IMR-90 (cell line): ENCODE measurements around the gene ASB13. TPM values are rescaled to one million over a fixed set of nuclear protein-coding genes. Genes with fewer than 3 reads are reported as not detected.

Experiments
- ATAC-seq: fragments of 200-7000 bp; cut with Tn5 transposase; 2 replicates; pipeline ENCODE4 v1.9.1; 2020; ENCODE audit warnings: low read depth, mild to moderate bottlenecking, moderate library complexity
- BruUV-seq: library from RNA; stranded (reverse); fragments of 400-500 nt; replicated peaks from 2 replicates; lab custom pipeline; 2021; lab: Mats Ljungman, UMichigan
- CTCF ChIA-PET: fragments of 300-600 bp; formaldehyde crosslinking; extraction: SDS; loops from one replicate; lab custom pipeline; 2021; ENCODE audit warnings: antibody characterized with exemption; lab: Yijun Ruan, JAX
- POLR2A ChIA-PET: fragments of 300-600 bp; sonication (Branson Sonifier 250); formaldehyde crosslinking; loops from one replicate; lab custom pipeline; 2022; ENCODE audit warnings: antibody characterized with exemption; ENCODE audit not compliant: unreplicated experiment; lab: Charles Lee
- DNase-seq: peaks from one replicate; pipeline ENCODE4 v3.0.0; 2013
- H2AFZ ChIP-seq: replicated peaks from 2 replicates; pipeline ENCODE3; 2013; ENCODE audit warnings: low read length, mild to moderate bottlenecking; ENCODE audit not compliant: poor library complexity
- H2AK5ac ChIP-seq: 2 replicates; pipeline ENCODE4 v1.6.1; 2013; ENCODE audit warnings: low read depth, low read length, inconsistent platforms
- H2AK9ac ChIP-seq: replicated peaks from 2 replicates; pipeline ENCODE3; 2013; ENCODE audit warnings: mild to moderate bottlenecking, low read depth, low read length, moderate library complexity; ENCODE audit not compliant: poor library complexity
- H2BK120ac ChIP-seq: 2 replicates; pipeline ENCODE4 v1.6.1; 2013; ENCODE audit warnings: low read depth, low read length, inconsistent platforms
- H2BK15ac ChIP-seq: 3 replicates; pipeline ENCODE4 v1.6.1; 2013; ENCODE audit warnings: low read depth, low read length, inconsistent platforms
- H2BK20ac ChIP-seq: 2 replicates; pipeline ENCODE4 v1.6.1; 2013; ENCODE audit warnings: low read depth, mild to moderate bottlenecking, inconsistent platforms, low read length, moderate library complexity
- H2BK5ac ChIP-seq: 2 replicates; pipeline ENCODE4 v1.6.1; 2013; ENCODE audit warnings: mild to moderate bottlenecking, low read depth, low read length, inconsistent platforms; ENCODE audit not compliant: poor library complexity, severe bottlenecking
- H3K14ac ChIP-seq: replicated peaks from 2 replicates; pipeline ENCODE4 v1.6.1; 2013; ENCODE audit warnings: low read depth, low read length, inconsistent platforms
- H3K18ac ChIP-seq: 2 replicates; pipeline ENCODE4 v1.6.1; 2013; ENCODE audit warnings: low read depth, low read length, control low read depth
- H3K23ac ChIP-seq: 2 replicates; pipeline ENCODE4 v1.6.1; 2013; ENCODE audit warnings: low read depth, low read length, inconsistent platforms
- H3K27ac ChIP-seq: 2 replicates; pipeline ENCODE4 v1.5.1; 2013; ENCODE audit warnings: mild to moderate bottlenecking, control low read depth, low read length; ENCODE audit not compliant: insufficient read depth
- H3K27me3 ChIP-seq: 2 replicates; pipeline ENCODE4 v1.6.1; 2013; ENCODE audit warnings: low read length; ENCODE audit not compliant: control insufficient read depth, insufficient read depth
- H3K36me3 ChIP-seq: 2 replicates; pipeline ENCODE4 v1.6.1; 2013; ENCODE audit warnings: low read length, mixed read lengths; ENCODE audit not compliant: control insufficient read depth, insufficient read depth
- H3K4ac ChIP-seq: 2 replicates; pipeline ENCODE4 v1.6.1; 2013; ENCODE audit warnings: low read depth, low read length, inconsistent platforms
- H3K4me1 ChIP-seq: 2 replicates; pipeline ENCODE4 v1.6.1; 2013; ENCODE audit warnings: low read length, mixed read lengths; ENCODE audit not compliant: control insufficient read depth, insufficient read depth
- H3K4me2 ChIP-seq: 2 replicates; pipeline ENCODE4 v1.6.1; 2013; ENCODE audit warnings: low read depth, mild to moderate bottlenecking, control low read depth, low read length, moderate library complexity
- H3K4me3 ChIP-seq: 2 replicates; pipeline ENCODE4 v1.5.1; 2013; ENCODE audit warnings: low read depth, mild to moderate bottlenecking, control low read depth, low read length, moderate library complexity; ENCODE audit not compliant: insufficient read depth
- H3K56ac ChIP-seq: 2 replicates; pipeline ENCODE4 v1.6.1; 2013; ENCODE audit warnings: low read length, inconsistent platforms; ENCODE audit not compliant: insufficient read depth; ENCODE audit errors: extremely low read depth
- H3K79me1 ChIP-seq, 2 experiments: 2 replicates each; pipeline ENCODE4 v1.6.1; 2013; ENCODE audit warnings: low read length in 2 of 2, inconsistent platforms in 1 of 2, low read depth in 1 of 2
- H3K9ac ChIP-seq: 2 replicates; pipeline ENCODE4 v1.6.1; 2013; ENCODE audit warnings: low read depth, low read length, control low read depth
- H3K9me1 ChIP-seq: 2 replicates; pipeline ENCODE4 v1.6.1; 2013; ENCODE audit warnings: low read length, inconsistent platforms; ENCODE audit not compliant: insufficient read depth
- H3K9me3 ChIP-seq: 2 replicates; pipeline ENCODE4 v1.6.1; 2013; ENCODE audit warnings: low read length; ENCODE audit not compliant: control insufficient read depth, insufficient read depth
- H4K20me1 ChIP-seq: 2 replicates; pipeline ENCODE4 v1.6.1; 2013; ENCODE audit warnings: low read length, inconsistent platforms; ENCODE audit not compliant: insufficient read depth
- H4K5ac ChIP-seq: 2 replicates; pipeline ENCODE4 v1.6.1; 2013; ENCODE audit warnings: mild to moderate bottlenecking, low read depth, low read length, control low read depth
- H4K8ac ChIP-seq, 2 experiments: 2 replicates each; pipeline ENCODE4 v1.6.1; 2013; ENCODE audit warnings: low read depth in 2 of 2, low read length in 2 of 2, control low read depth in 1 of 2, inconsistent platforms in 1 of 2
- H4K91ac ChIP-seq: 2 replicates; pipeline ENCODE4 v1.6.1; 2013; ENCODE audit warnings: low read depth, low read length, inconsistent platforms; ENCODE audit not compliant: insufficient read depth
- RFX5 ChIP-seq: IDR thresholded peaks from 2 replicates; pipeline ENCODE4 v1.8.0; 2012; ENCODE audit warnings: low read depth, mild to moderate bottlenecking, low read length, moderate library complexity
- WGBS, 2 experiments: methylation state at CpG; one replicate each; pipeline versions ENCODE4 v1.1.5 to v1.1.7; 2013; ENCODE audit warnings: missing lambda C conversion rate in 2 of 2; ENCODE audit not compliant: insufficient read length in 1 of 2; ENCODE audit errors: extremely low coverage in 2 of 2; 5-methylcytosine and 5-hydroxymethylcytosine counted together
- dilution Hi-C: fragments of 300-500 bp; cut with HindIII; formaldehyde crosslinking; loops from one replicate; pipeline ENCODE4 v1.14.3; 2018; ENCODE audit warnings: low sequenced_read_pairs; ENCODE audit not compliant: unreplicated experiment
- in situ Hi-C: fragments of 300-500 bp; cut with MboI; formaldehyde crosslinking; loops from 3 replicates; pipeline ENCODE4 v1.14.3; 2019; ENCODE audit warnings: low sequenced_read_pairs, inconsistent platforms, mixed read lengths
- intact Hi-C: fragments of 100-400 bp; cut with micrococcal nuclease; formaldehyde crosslinking; loops from 2 replicates; pipeline ENCODE4 v1.10.0; 2022
- polyA plus RNA-seq, 3 experiments: library from polyadenylated mRNA; depleted of rRNA; stranded (reverse); fragments of >200 nt; gene quantifications; 2 replicates each; pipeline ENCODE4 v1.2.3, GENCODE V29; 2012; ENCODE audit warnings: low replicate concordance in 1 of 3
- total RNA-seq: library from RNA; depleted of rRNA; stranded (reverse); fragments of >200 nt; gene quantifications from 2 replicates; pipeline ENCODE4 v1.2.3, GENCODE V29; 2012

Gene ASB13
- total and polyA plus RNA-seq, 2 of the 4 experiments (the other 2 are of a cell fraction), result 4.6 to 6.3 TPM

- H2BK120ac ChIP-seq, result no peak overlapping the region
- no peak overlapping the region for H2AFZ ChIP-seq
- peak; percentile 24 for DNase-seq
- H2BK5ac ChIP-seq, result no peak overlapping the region
- no peak overlapping the region for H3K4ac ChIP-seq
- no peak overlapping the region for H3K18ac ChIP-seq
- peak overlapping the region; percentile 39; the same call in 1 of the 2 replicates for H3K27ac ChIP-seq
- H2AK9ac ChIP-seq, result no peak overlapping the region
- H3K36me3 ChIP-seq, result peaks cover 1% of the 10 kb centered on the region; the same call in 1 of the 2 replicates
- TF ChIP-seq RFX5, result no peak
- H3K4me3 ChIP-seq, result peak overlapping the region; percentile 72
- no peak overlapping the region for H2BK20ac ChIP-seq
- no peak overlapping the region for H3K56ac ChIP-seq
- peaks cover 3 to 23% of the 10 kb centered on the region in 2 experiments; a peak in 2 of 4 replicates for H3K79me1 ChIP-seq
- no peak overlapping the region for H4K5ac ChIP-seq
- in situ Hi-C loops, result loop anchor here (10.0 kb wide), 1 partner anchor 199 kb away; the partner anchor contains the start of gene ANKRD16
- H4K91ac ChIP-seq, result no peak overlapping the region
- no peak overlapping the region for H2BK15ac ChIP-seq
- no peak overlapping the region for H2AK5ac ChIP-seq
- ChIA-PET CTCF (no interaction called here), POLR2A (no interaction called here)
- H3K9me3 ChIP-seq, result no peaks in the 10 kb centered on the region
- no CpG with 5 or more reads among the region's 10 CpGs for WGBS, 2 experiments
- peak overlapping the region; percentile 90 for H3K4me2 ChIP-seq
- BruUV-seq, result TSS peak; percentile 37
- no peaks in the 10 kb centered on the region for H3K4me1 ChIP-seq
- intact Hi-C loops, result loop anchor here (1.0 to 5.0 kb wide), 5 partner anchors 57 to 239 kb away; partner anchors contain the start of genes ANKRD16 and GDI2
- peak overlapping the region; percentile 39; the same call in 1 of the 2 replicates for H3K23ac ChIP-seq
- H3K9ac ChIP-seq, result peak overlapping the region; percentile 75
- no peaks in the 10 kb centered on the region for H3K9me1 ChIP-seq
- H4K8ac ChIP-seq, result no peak overlapping the region
- H4K20me1 ChIP-seq, result peaks cover 22% of the 10 kb centered on the region; the same call in 1 of the 2 replicates
- dilution Hi-C loops, result no loop called here
- H3K27me3 ChIP-seq, result no peaks in the 10 kb centered on the region
- ATAC-seq, result 0 out of 2 replicates have a peak, but pooled peaks have one; percentile 6
- peak overlapping the region; percentile 8 for H3K14ac ChIP-seq
Observed at GRCh38 chr10:5685764-5686240, 19.4 kb upstream of the ASB13 start.
